Measurements from ENCODE around the gene AXL.

- TF ChIP-seq EZH2 (IDR thresholded peaks at IDR 0.05), result no peak
- TF ChIP-seq POLR2AphosphoS5 (IDR thresholded peaks at IDR 0.05; ENCODE audit: borderline replicate concordance, low read depth, low read length), result no peak
- no peak for TF ChIP-seq FOXP2 (optimal IDR thresholded peaks at IDR 0.05; ENCODE audit: control extremely low read depth, extremely low read length, insufficient read depth)
Observed at GRCh38 chr19:41269571-41269970, 50.5 kb downstream of the AXL start.
